Measurements from ENCODE around the gene ZNF521.

GRCh38 chr18:25332002-25332401, 20.0 kb downstream of the ZNF521 start:
- TF ChIP-seq CTCF (IDR thresholded peaks at IDR 0.05) (no peak), POLR2A (IDR thresholded peaks at IDR 0.05) (no peak)
